ENCODE measurements around the gene CPVL. TPM values are rescaled to one million over a fixed set of nuclear protein-coding genes. Genes with fewer than 3 reads are reported as not detected.

Gene CPVL
- total RNA-seq, 2 experiments from 2014 or later, result not detected

GRCh38 chr7:29131678-29132077 lies 14.7 kb downstream of the CPVL start:
- Histone ChIP-seq H3K36me3 (ENCODE audit: insufficient read depth, low read length) (no peaks in the 10 kb centered on the region), H3K4me1 (ENCODE audit: insufficient read depth, low read length, poor library complexity, severe bottlenecking) (no peaks in the 10 kb centered on the region), H3K4me3 (ENCODE audit: low read depth, low read length, poor library complexity, severe bottlenecking) (no peak overlapping the region), H3K9me3 (ENCODE audit: low read length) (no peaks in the 10 kb centered on the region), H3K9me2 (ENCODE audit: insufficient read depth, low read length) (no peaks in the 10 kb centered on the region), H3K79me2 (ENCODE audit: insufficient read depth, low read depth, low read length) (no peaks in the 10 kb centered on the region), H2AFZ (ENCODE audit: low read length) (no peak overlapping the region), H4K20me1 (ENCODE audit: insufficient read depth, low read length) (no peaks in the 10 kb centered on the region), H3K27ac (ENCODE audit: low read depth, low read length, poor library complexity, severe bottlenecking) (no peak overlapping the region), H3K4me2 (ENCODE audit: low read length) (no peak overlapping the region)
- CTCF ChIA-PET (ENCODE audit: unreplicated experiment), result no interaction called here
- TF ChIP-seq CTCF (conservative IDR thresholded peaks at IDR 0.05; ENCODE audit: low read length) (no peak), EZH2phosphoT487 (IDR thresholded peaks at IDR 0.05; ENCODE audit: borderline replicate concordance, low read depth, low read length) (no peak)
- intact Hi-C loops (cut with micrococcal nuclease; ENCODE audit: unreplicated experiment), result no loop called here
- no TSS peak for BruUV-seq (replicated peaks)
- no peak for DNase-seq (ENCODE audit: low spot score)
- POLR2A ChIA-PET, result no interaction called here

GRCh38 chr7:29130096-29130495 lies 16.2 kb downstream of the CPVL start:
- no peaks in the 10 kb centered on the region for H3K79me2 ChIP-seq (ENCODE audit: insufficient read depth, low read depth, low read length)
- DNase-seq (ENCODE audit: low spot score), result no peak
- TF ChIP-seq EZH2phosphoT487 (IDR thresholded peaks at IDR 0.05; ENCODE audit: borderline replicate concordance, low read depth, low read length) (no peak), CTCF (conservative IDR thresholded peaks at IDR 0.05; ENCODE audit: low read length) (no peak)
- no peak overlapping the region for H3K4me2 ChIP-seq (ENCODE audit: low read length)
- POLR2A ChIA-PET, result no interaction called here
- no peaks in the 10 kb centered on the region for H4K20me1 ChIP-seq (ENCODE audit: insufficient read depth, low read length)
- H3K9me3 ChIP-seq (ENCODE audit: low read length), result no peaks in the 10 kb centered on the region
- H3K27ac ChIP-seq (ENCODE audit: low read depth, low read length, poor library complexity, severe bottlenecking), result no peak overlapping the region
- H3K4me3 ChIP-seq (ENCODE audit: low read depth, low read length, poor library complexity, severe bottlenecking), result no peak overlapping the region
- CTCF ChIA-PET (ENCODE audit: unreplicated experiment), result no interaction called here
- H3K9me2 ChIP-seq (ENCODE audit: insufficient read depth, low read length), result no peaks in the 10 kb centered on the region
- no TSS peak for BruUV-seq (replicated peaks)
- H3K36me3 ChIP-seq (ENCODE audit: insufficient read depth, low read length), result no peaks in the 10 kb centered on the region
- intact Hi-C loops (cut with micrococcal nuclease; ENCODE audit: unreplicated experiment), result no loop called here
- no peak overlapping the region for H2AFZ ChIP-seq (ENCODE audit: low read length)
- no peaks in the 10 kb centered on the region for H3K4me1 ChIP-seq (ENCODE audit: insufficient read depth, low read length, poor library complexity, severe bottlenecking)

- no peak overlapping the region for H3K27ac ChIP-seq (ENCODE audit: low read depth, low read length, poor library complexity, severe bottlenecking)
- H3K4me3 ChIP-seq (ENCODE audit: low read depth, low read length, poor library complexity, severe bottlenecking), result no peak overlapping the region
- no peak overlapping the region for H2AFZ ChIP-seq (ENCODE audit: low read length)
- H3K4me2 ChIP-seq (ENCODE audit: low read length), result no peak overlapping the region
- no TSS peak for BruUV-seq (replicated peaks)
- no peak for DNase-seq (ENCODE audit: low spot score)
- no peaks in the 10 kb centered on the region for H3K79me2 ChIP-seq (ENCODE audit: insufficient read depth, low read depth, low read length)
- intact Hi-C loops (cut with micrococcal nuclease; ENCODE audit: unreplicated experiment), result no loop called here
- ChIA-PET CTCF (ENCODE audit: unreplicated experiment) (no interaction called here), POLR2A (no interaction called here)
- no peaks in the 10 kb centered on the region for H3K36me3 ChIP-seq (ENCODE audit: insufficient read depth, low read length)
- no peaks in the 10 kb centered on the region for H3K9me2 ChIP-seq (ENCODE audit: insufficient read depth, low read length)
- no peaks in the 10 kb centered on the region for H3K4me1 ChIP-seq (ENCODE audit: insufficient read depth, low read length, poor library complexity, severe bottlenecking)
- no peaks in the 10 kb centered on the region for H3K9me3 ChIP-seq (ENCODE audit: low read length)
- H4K20me1 ChIP-seq (ENCODE audit: insufficient read depth, low read length), result no peaks in the 10 kb centered on the region
- TF ChIP-seq CTCF (conservative IDR thresholded peaks at IDR 0.05; ENCODE audit: low read length) (no peak), EZH2phosphoT487 (IDR thresholded peaks at IDR 0.05; ENCODE audit: borderline replicate concordance, low read depth, low read length) (no peak)
These were observed 18.8 kb downstream of the CPVL start for GRCh38 chr7:29127527-29127926.
